Effector memory CD4-positive, alpha-beta T cell (primary cell): Measurements from ENCODE around the gene TMEM238L.

Source experiments
- DNase-seq, 3 donors: peaks; one replicate each; pipeline ENCODE4 v3.0.0-alpha.2; 2020
- H3K27ac ChIP-seq: 2 replicates; pipeline ENCODE4 v1.7.0; 2013; ENCODE audit warnings: mild to moderate bottlenecking, low read length, moderate library complexity; ENCODE audit not compliant: insufficient read depth, poor library complexity, severe bottlenecking
- H3K27me3 ChIP-seq: replicated peaks from 2 replicates; pipeline ENCODE4 v1.7.0; 2013; ENCODE audit warnings: mild to moderate bottlenecking, low read length; ENCODE audit not compliant: insufficient read depth, control insufficient read depth, poor library complexity, severe bottlenecking
- H3K36me3 ChIP-seq: 2 replicates; pipeline ENCODE4 v1.7.0; 2013; ENCODE audit warnings: mild to moderate bottlenecking, low read length, moderate library complexity; ENCODE audit not compliant: control insufficient read depth, insufficient read depth
- H3K4me1 ChIP-seq: 2 replicates; pipeline ENCODE4 v1.7.0; 2013; ENCODE audit warnings: low read length, mild to moderate bottlenecking; ENCODE audit not compliant: control insufficient read depth, insufficient read depth, poor library complexity, severe bottlenecking
- H3K4me3 ChIP-seq: 2 replicates; pipeline ENCODE4 v1.7.0; 2013; ENCODE audit warnings: low read length, low read depth, mild to moderate bottlenecking; ENCODE audit not compliant: insufficient read depth, poor library complexity, severe bottlenecking
- H3K9me3 ChIP-seq: 2 replicates; pipeline ENCODE4 v1.7.0; 2013; ENCODE audit warnings: mild to moderate bottlenecking, low read length, moderate library complexity; ENCODE audit not compliant: control insufficient read depth

TMEM238L gene

DNA sequence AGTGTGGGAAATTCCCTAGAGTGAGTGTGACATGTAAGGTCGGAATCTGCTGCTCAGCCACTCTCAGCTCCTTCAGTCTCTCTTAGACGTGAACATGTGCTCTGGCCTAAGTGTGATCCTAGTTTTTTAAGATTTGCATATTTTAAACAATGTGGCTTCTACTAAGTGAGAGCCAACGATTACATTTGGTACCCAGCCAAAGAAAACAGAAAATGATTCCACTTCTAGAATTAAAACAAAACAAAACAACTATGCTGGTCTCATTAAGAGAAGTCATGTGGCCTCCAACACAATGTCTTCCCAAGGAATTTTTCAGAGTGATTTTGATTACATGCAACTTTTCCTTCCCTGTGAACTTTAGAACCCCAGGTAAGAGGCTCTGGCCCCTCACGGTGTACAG is 10.1 kb downstream of the TMEM238L start:
- no peak for DNase-seq

DNA sequence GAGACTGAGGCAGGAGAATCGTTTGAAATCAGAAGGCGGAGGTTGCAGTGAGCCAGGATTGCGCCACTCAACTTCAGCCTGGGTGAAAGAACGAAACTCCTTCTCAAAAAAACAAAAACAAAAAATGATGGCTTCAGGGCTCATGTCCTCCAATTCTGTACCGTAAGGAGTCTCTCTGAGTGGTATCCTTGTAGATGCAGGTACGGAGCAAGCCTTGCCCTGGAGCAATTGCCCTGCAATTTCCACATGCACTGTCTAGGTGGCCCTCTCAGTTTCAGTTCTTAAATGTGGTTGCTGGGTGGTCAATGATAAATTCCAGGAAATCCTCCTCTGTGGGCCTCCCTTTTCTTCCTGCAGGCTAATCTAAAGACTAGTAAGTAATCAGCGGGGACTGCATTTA is 10.6 kb downstream of the TMEM238L start:
- no peak for DNase-seq
- Histone ChIP-seq H3K4me1 (no peaks in the 10 kb centered on the region), H3K27me3 (peaks cover 5% of the 10 kb centered on the region), H3K27ac (no peak overlapping the region), H3K36me3 (no peaks in the 10 kb centered on the region), H3K9me3 (no peaks in the 10 kb centered on the region), H3K4me3 (no peak overlapping the region)

More for the DNA sequence above, 10.1 kb downstream of the TMEM238L start:
- Histone ChIP-seq H3K4me3 (no peak overlapping the region), H3K4me1 (no peaks in the 10 kb centered on the region), H3K9me3 (no peaks in the 10 kb centered on the region), H3K27ac (no peak overlapping the region), H3K36me3 (no peaks in the 10 kb centered on the region), H3K27me3 (peaks cover 5% of the 10 kb centered on the region)

DNA sequence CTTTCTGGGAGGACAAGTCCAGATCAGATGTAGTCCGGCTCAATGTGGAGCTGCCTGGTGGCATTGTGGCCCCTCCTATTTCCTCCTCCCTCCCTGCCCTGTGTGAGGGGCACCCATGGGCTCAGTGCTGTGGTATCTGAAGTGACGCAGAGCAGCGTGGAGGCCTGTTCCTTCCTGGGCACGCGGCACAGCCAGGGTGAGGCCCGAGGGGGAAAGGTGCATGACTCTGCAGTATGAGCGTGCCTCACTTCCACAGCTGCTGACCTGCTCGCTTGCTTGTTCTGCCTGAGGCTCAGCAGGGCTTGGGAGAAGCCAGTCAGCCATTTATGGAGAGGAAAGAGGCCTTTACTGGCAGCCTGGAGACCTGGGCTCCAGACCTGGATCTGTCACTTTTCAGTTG is 11.7 kb downstream of the TMEM238L start:
- Histone ChIP-seq H3K27ac (no peak overlapping the region), H3K9me3 (no peaks in the 10 kb centered on the region)
- no peak for DNase-seq

DNA sequence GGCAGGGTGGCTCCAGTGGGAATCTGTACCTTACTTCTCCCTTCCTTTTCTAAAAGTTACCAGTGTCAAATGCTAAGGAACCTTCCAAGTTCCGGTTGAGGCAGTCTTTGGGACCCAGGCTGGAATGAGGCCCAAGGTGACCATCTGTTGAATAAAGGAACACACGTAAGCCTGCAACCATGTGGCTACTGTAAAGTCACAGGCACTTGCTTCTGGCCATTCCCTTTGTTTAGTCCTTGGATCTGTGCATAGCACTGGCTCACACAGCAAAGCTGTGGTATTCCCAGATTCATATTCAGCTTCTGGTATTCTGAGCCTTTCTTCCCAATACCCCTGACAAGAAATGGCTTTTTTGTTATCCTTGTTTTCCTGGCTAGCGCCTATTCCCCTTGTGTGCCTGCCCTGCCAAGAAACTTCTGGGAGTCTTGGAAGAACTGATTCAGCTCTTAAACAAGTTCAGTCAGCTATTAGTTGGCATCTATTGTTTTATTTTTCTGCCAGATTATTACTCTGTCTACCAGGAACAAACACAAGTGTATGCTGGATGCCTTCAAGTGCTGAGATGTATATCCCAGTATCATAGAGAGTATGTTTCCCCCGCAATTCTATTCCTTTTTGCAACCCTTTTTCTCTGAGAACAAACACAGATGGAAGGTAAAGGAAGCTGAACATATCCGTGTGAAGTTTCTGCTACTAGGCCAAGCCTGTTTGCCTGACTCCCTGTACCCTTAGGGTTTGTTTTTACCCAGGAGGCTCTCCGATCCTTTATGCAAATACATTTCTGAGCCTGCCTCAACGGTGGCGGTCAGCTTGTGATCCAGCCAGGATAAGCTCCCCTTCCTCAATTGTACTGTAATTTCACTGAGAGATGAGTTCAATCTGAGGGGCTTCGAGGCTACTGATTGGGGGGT is 13.2 kb downstream of the TMEM238L start:
- no peaks in the 10 kb centered on the region for H3K9me3 ChIP-seq
- H3K27ac ChIP-seq: no peak overlapping the region
- H3K36me3 ChIP-seq: no peaks in the 10 kb centered on the region
- no peak overlapping the region for H3K4me3 ChIP-seq
- H3K27me3 ChIP-seq: peaks cover 5% of the 10 kb centered on the region
- no peaks in the 10 kb centered on the region for H3K4me1 ChIP-seq
- no peak for DNase-seq

More for the DNA sequence above, 11.7 kb downstream of the TMEM238L start:
- Histone ChIP-seq H3K27me3 (peaks cover 5% of the 10 kb centered on the region), H3K4me3 (no peak overlapping the region), H3K4me1 (no peaks in the 10 kb centered on the region), H3K36me3 (no peaks in the 10 kb centered on the region)

DNA sequence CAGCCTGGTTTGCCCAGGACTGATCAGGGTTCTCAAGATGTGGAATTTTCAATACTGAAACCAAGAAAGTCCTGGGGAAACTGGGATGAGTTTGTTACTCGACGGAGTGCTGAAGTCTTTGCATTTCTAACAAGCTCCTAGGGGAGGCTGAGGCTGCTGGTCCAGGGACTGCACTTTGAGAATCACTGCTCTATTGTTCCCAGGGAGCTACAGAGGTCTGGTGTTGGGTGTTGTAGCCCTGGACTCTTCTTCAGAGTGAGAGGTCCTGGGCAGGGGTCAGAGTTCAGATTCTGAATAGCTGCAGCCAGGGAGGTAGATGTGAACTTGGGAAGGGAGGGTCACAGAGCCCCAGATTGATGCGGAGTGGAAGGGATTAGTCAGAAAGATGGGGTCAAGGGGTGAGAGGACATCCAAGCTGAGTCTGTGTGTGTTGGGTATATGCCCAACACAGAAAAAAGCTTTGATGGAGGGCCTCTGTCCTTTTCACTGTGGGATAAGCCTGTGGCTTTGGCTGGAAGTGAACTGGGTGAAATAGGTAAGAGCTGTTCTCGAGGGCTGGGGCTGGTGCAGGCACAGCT is 14.1 kb downstream of the TMEM238L start:
- Histone ChIP-seq H3K27ac (no peak overlapping the region), H3K4me3 (no peak overlapping the region), H3K9me3 (no peaks in the 10 kb centered on the region), H3K27me3 (peaks cover 5% of the 10 kb centered on the region), H3K36me3 (no peaks in the 10 kb centered on the region), H3K4me1 (no peaks in the 10 kb centered on the region)
- DNase-seq: no peak

DNA sequence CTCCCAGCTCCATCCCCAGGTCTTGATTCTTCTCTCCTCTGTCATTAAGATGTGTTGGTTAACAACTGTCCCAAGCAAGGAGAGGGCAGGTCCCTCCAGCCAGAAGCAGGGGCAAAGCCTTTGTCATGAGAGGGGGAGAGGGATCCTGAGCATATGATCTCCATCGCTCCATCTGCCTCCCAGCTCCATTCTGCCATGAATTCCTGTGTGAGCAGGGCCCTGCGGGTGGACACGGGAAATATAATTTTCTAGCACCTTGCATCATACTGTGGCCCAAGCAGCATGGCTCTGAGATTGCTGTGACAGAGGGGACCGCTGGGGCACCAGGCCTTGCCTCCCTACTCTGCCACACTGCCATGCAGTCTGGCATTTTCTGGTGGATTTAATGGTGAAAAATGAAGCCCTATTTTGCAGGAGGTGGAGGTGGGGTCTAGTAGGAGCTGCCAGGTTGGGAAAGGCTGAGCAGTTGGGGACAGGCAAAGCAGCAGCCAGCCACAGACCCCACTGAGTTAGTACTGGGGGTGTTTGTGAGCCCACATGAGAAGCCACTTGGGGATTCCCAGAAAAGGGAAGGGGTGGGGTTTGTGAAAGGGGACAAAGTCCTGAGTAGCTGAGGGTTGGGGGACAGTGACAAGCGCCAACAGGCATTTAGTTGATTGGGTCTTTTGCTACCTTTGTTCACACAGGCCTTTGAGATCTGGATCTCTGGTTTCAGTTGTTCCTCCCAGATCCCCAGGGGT is 16.4 kb downstream of the TMEM238L start:
- Histone ChIP-seq H3K4me1 (no peaks in the 10 kb centered on the region), H3K27me3 (peaks cover 5% of the 10 kb centered on the region), H3K4me3 (no peak overlapping the region), H3K9me3 (no peaks in the 10 kb centered on the region), H3K27ac (no peak overlapping the region), H3K36me3 (no peaks in the 10 kb centered on the region)
- no peak for DNase-seq

DNA sequence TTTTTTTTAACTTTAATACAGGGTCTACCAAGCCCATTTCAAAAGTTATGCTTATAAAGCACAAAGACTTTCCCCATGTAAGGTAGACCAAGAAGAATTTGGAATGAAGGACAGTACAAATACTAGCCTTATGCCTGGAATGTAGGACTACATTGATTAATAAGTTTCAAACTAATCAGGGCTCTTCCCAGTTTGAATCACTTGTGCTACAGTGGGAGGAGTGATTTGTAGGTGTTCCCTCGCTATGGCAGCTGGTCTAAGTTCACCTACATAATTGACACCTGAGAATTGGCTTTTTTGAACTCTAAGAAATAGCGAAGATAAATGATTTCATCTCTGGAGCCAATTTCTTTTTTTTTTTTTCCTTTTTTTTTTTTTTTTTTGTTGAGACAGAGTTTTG is 18.6 kb downstream of the TMEM238L start:
- Histone ChIP-seq H3K36me3 (no peaks in the 10 kb centered on the region), H3K9me3 (no peaks in the 10 kb centered on the region), H3K27me3 (peaks cover 2% of the 10 kb centered on the region), H3K4me1 (no peaks in the 10 kb centered on the region), H3K27ac (no peak overlapping the region), H3K4me3 (no peak overlapping the region)
- no peak for DNase-seq

DNA sequence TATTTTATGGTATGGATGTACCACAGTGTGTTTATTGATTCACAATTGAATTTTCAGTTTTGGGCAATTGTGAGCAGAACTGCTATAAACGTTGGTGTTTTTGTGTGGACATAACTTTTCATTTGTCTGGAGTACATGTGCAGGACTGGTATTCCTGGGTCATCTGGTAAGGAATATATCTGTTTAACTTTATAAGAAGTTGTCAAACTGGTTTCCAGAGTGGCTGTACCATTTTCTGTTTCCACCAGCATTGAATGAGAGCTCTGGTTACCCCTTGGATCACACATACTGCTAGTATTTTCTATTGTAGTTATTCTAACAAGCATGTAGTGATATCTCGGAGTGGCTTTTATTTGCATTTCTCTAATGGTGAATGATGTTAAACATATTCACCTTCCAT is 24.3 kb downstream of the TMEM238L start:
- no peaks in the 10 kb centered on the region for H3K27me3 ChIP-seq
- no peaks in the 10 kb centered on the region for H3K36me3 ChIP-seq
- no peak for DNase-seq
- no peak overlapping the region for H3K4me3 ChIP-seq
- no peaks in the 10 kb centered on the region for H3K9me3 ChIP-seq
- no peak overlapping the region for H3K27ac ChIP-seq
- no peaks in the 10 kb centered on the region for H3K4me1 ChIP-seq

DNA sequence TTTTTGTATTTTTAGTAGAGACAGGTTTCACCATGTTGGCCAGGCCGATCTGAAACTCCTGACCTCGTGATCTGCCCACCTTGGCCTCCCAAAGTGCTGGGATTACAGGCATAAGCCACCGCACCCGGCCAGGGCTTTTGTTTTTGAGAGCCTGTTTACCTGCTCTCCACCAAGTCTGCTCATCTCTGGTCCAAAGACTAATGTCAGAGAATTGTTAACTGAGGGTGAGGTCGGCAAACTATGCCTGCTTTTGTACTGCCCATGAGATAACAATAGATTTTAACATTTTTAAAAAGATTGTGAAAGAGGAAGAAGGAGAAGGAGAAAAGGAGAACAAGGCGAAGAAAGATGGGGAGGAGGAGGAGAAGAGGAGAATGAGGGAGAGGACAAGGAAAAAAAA is 26.0 kb downstream of the TMEM238L start:
- Histone ChIP-seq H3K27ac (no peak overlapping the region), H3K9me3 (no peaks in the 10 kb centered on the region), H3K4me1 (no peaks in the 10 kb centered on the region), H3K36me3 (no peaks in the 10 kb centered on the region), H3K4me3 (no peak overlapping the region), H3K27me3 (no peaks in the 10 kb centered on the region)
- DNase-seq: no peak
